SK-N-SH (cell line): ENCODE results near the gene TXNRD2. TPM values are rescaled to one million over a fixed set of nuclear protein-coding genes. Genes with fewer than 3 reads are reported as not detected.

ENCODE experiments used
- CTCF ChIA-PET: fragments of 300-600, 350-600 bp; formaldehyde crosslinking; extraction: SDS; loops from one replicate; lab custom pipeline; 2021; lab: Yijun Ruan, JAX
- POLR2A ChIA-PET: fragments of 350-600 bp; sonication (Branson Sonifier 250); formaldehyde crosslinking; extraction: SDS; loops from one replicate; lab custom pipeline; 2020; ENCODE audit warnings: antibody characterized with exemption, inconsistent platforms; lab: Yijun Ruan, JAX
- DNase-seq: peaks from one replicate; pipeline ENCODE4 v3.0.0; 2012
- H2AFZ ChIP-seq: fragments of 200-600 bp; sonication (generic); 2 replicates; pipeline ENCODE4 v1.8.1; 2016; ENCODE audit warnings: antibody characterized with exemption, mild to moderate bottlenecking, low read depth
- H3F3A ChIP-seq: fragments of 200-600 bp; sonication (generic); replicated peaks from 2 replicates; pipeline ENCODE3; 2016; ENCODE audit warnings: antibody characterized with exemption, mild to moderate bottlenecking; ENCODE audit not compliant: insufficient read depth
- H3K27ac ChIP-seq, 2 experiments: fragments of 200-500 bp in 1 of 2; fragments of 200-600 bp in 1 of 2; sonication (Bioruptor generic) in 1 of 2; sonication (generic), shearing (Covaris generic) in 1 of 2; 2 replicates each; pipeline versions ENCODE4 v1.5.1 to v1.6.1; 2014 to 2016; ENCODE audit warnings: low read depth in 2 of 2, inconsistent platforms in 1 of 2, low read length in 1 of 2, mild to moderate bottlenecking in 1 of 2, mixed read lengths in 1 of 2
- H3K27me3 ChIP-seq: fragments of 200-600 bp; sonication (generic), shearing (Covaris generic); 2 replicates; pipeline ENCODE4 v1.6.1; 2016; ENCODE audit warnings: mixed run types; ENCODE audit not compliant: insufficient read depth
- H3K36me3 ChIP-seq, 2 experiments: fragments of 200-500 bp in 1 of 2; fragments of 200-600 bp in 1 of 2; sonication (Bioruptor generic) in 1 of 2; sonication (generic) in 1 of 2; replicated peaks in 1 of 2; 2 replicates each; pipeline versions ENCODE3 to v1.5.1; 2014 to 2016; ENCODE audit warnings: low read length in 1 of 2, mild to moderate bottlenecking in 1 of 2; ENCODE audit not compliant: insufficient read depth in 2 of 2, control insufficient read depth in 1 of 2
- H3K4me1 ChIP-seq, 2 experiments: fragments of 200-500 bp in 1 of 2; fragments of 200-600 bp in 1 of 2; sonication (Bioruptor generic) in 1 of 2; sonication (generic), shearing (Covaris generic) in 1 of 2; 2 replicates each; pipeline versions ENCODE4 v1.5.1 to v1.6.1; 2014 to 2016; ENCODE audit warnings: low read depth in 1 of 2, low read length in 1 of 2, mixed run types in 1 of 2; ENCODE audit not compliant: insufficient read depth in 2 of 2, control insufficient read depth in 1 of 2
- H3K4me2 ChIP-seq: fragments of 200-600 bp; sonication (generic), shearing (Covaris generic); 2 replicates; pipeline ENCODE4 v1.6.1; 2017; ENCODE audit warnings: mixed run types
- H3K4me3 ChIP-seq, 2 experiments: fragments of 200-500 bp in 1 of 2; fragments of 200-600 bp in 1 of 2; sonication (Bioruptor generic) in 1 of 2; sonication (generic), shearing (Covaris generic) in 1 of 2; 2 replicates each; pipeline versions ENCODE4 v1.5.1 to v1.8.1; 2014 to 2016; ENCODE audit warnings: low read depth in 2 of 2, inconsistent platforms in 1 of 2, low read length in 1 of 2, mild to moderate bottlenecking in 1 of 2, mixed read lengths in 1 of 2, moderate library complexity in 1 of 2
- H3K79me2 ChIP-seq: fragments of 200-600 bp; sonication (generic); 2 replicates; pipeline ENCODE4 v1.8.1; 2017; ENCODE audit warnings: mild to moderate bottlenecking; ENCODE audit not compliant: insufficient read depth
- H3K9ac ChIP-seq: fragments of 200-600 bp; sonication (generic); 2 replicates; pipeline ENCODE4 v1.6.1; 2017; ENCODE audit warnings: mixed run types
- H3K9me2 ChIP-seq: fragments of 200-600 bp; sonication (generic); 2 replicates; pipeline ENCODE4 v1.6.1; 2017; ENCODE audit warnings: mixed run types
- H3K9me3 ChIP-seq: fragments of 200-600 bp; sonication (generic); 2 replicates; pipeline ENCODE4 v1.6.1; 2017; ENCODE audit warnings: mixed run types, mild to moderate bottlenecking, moderate library complexity
- H4K20me1 ChIP-seq: fragments of 200-600 bp; sonication (generic); 2 replicates; pipeline ENCODE4 v1.6.1; 2017; ENCODE audit warnings: mild to moderate bottlenecking, mixed run types; ENCODE audit not compliant: insufficient read depth
- CHD2 ChIP-seq: fragments of 150-350 bp; IDR thresholded peaks from 2 replicates; pipeline ENCODE4 v1.6.1; 2018; ENCODE audit warnings: low read length; ENCODE audit not compliant: partially characterized antibody
- ELF1 ChIP-seq: IDR thresholded peaks from 2 replicates; pipeline ENCODE4 v1.4.0; 2012
- FOSL2 ChIP-seq: IDR thresholded peaks from 2 replicates; pipeline ENCODE4 v1.4.0; 2012; ENCODE audit warnings: low read depth, mild to moderate bottlenecking, moderate library complexity, borderline replicate concordance
- FOXM1 ChIP-seq: IDR thresholded peaks from 2 replicates; pipeline ENCODE4 v1.4.0; 2012; ENCODE audit warnings: low read depth, mild to moderate bottlenecking
- JUND ChIP-seq: IDR thresholded peaks from 2 replicates; pipeline ENCODE4 v1.4.0; 2012
- MAX ChIP-seq: IDR thresholded peaks from 2 replicates; pipeline ENCODE4 v1.4.0; 2012; ENCODE audit warnings: low read depth
- MEF2A ChIP-seq: IDR thresholded peaks from 2 replicates; pipeline ENCODE4 v1.4.0; 2012; ENCODE audit warnings: low read depth, borderline replicate concordance
- NFIC ChIP-seq: IDR thresholded peaks from 2 replicates; pipeline ENCODE4 v1.4.0; 2012; ENCODE audit warnings: borderline replicate concordance
- PBX3 ChIP-seq: IDR thresholded peaks from 2 replicates; pipeline ENCODE4; 2012
- RAD21 ChIP-seq: IDR thresholded peaks from 2 replicates; pipeline ENCODE4 v1.6.1; 2012; ENCODE audit warnings: mild to moderate bottlenecking, low read length
- REST ChIP-seq: IDR thresholded peaks from 2 replicates; pipeline ENCODE4 v1.6.1; 2012; ENCODE audit warnings: mild to moderate bottlenecking, low read depth, low read length, moderate library complexity
- SIN3A ChIP-seq: IDR thresholded peaks from 2 replicates; pipeline ENCODE4 v1.6.1; 2012; ENCODE audit warnings: low read depth, mild to moderate bottlenecking, low read length, moderate library complexity, borderline replicate concordance
- SMC3 ChIP-seq: IDR thresholded peaks from 2 replicates; pipeline ENCODE4 v1.6.1; 2012; ENCODE audit warnings: low read depth, low read length, improper control_type of control experiment
- TAF1 ChIP-seq: IDR thresholded peaks from 2 replicates; pipeline ENCODE4 v1.6.1; 2012; ENCODE audit warnings: low read depth, mild to moderate bottlenecking, low read length, moderate library complexity, borderline replicate concordance
- TEAD4 ChIP-seq: IDR thresholded peaks from 2 replicates; pipeline ENCODE4 v1.4.0; 2012; ENCODE audit warnings: mild to moderate bottlenecking, borderline replicate concordance; ENCODE audit not compliant: insufficient read depth
- YY1 ChIP-seq: IDR thresholded peaks from 2 replicates; pipeline ENCODE4 v1.4.0; 2012; ENCODE audit warnings: low read depth, mild to moderate bottlenecking
- WGBS: methylation state at CpG from one replicate; pipeline ENCODE4 v1.1.6; 2017; ENCODE audit warnings: low lambda C conversion rate; 5-methylcytosine and 5-hydroxymethylcytosine counted together
- polyA plus RNA-seq, 3 experiments: library from polyadenylated mRNA; depleted of rRNA; stranded (reverse); fragments of >200 nt; gene quantifications; 2 replicates each; pipeline ENCODE4 v1.2.3, GENCODE V29; 2012
- TF ChIP-seq, protein P1 (sequence below): fragments of 200-600 bp; sonication (generic); IDR thresholded peaks from 2 replicates; pipeline ENCODE4 v1.6.1; 2017; ENCODE audit warnings: antibody characterized with exemption, mild to moderate bottlenecking, moderate library complexity
- TF ChIP-seq, protein P2 (sequence below): fragments of 150-350 bp; IDR thresholded peaks from 2 replicates; pipeline ENCODE4 v1.6.1; 2017; ENCODE audit warnings: antibody characterized with exemption, low read length, low read depth, borderline replicate concordance

The TXNRD2 gene
- polyA plus RNA-seq, 1 of the 3 experiments (the other 2 are of a cell fraction): 34.7 TPM

- ChIA-PET CTCF (interaction anchor here (2.5 to 11.4 kb wide), 2 partner anchors 8 to 188 kb away, joined by 15 to 297 read pairs; no protein-coding TSS in a partner anchor), POLR2A (no interaction called here)
- H3K36me3 ChIP-seq: peaks cover 14 to 37% of the 10 kb centered on the region in 2 experiments
- H3F3A ChIP-seq: no peaks in the 10 kb centered on the region
- H3K27me3 ChIP-seq: no peaks in the 10 kb centered on the region
- DNase-seq: no peak
- H2AFZ ChIP-seq: no peak overlapping the region
- H3K4me1 ChIP-seq: no peaks in the 10 kb centered on the region
- H3K4me2 ChIP-seq: no peak overlapping the region
- H3K9me2 ChIP-seq: no peaks in the 10 kb centered on the region
- TF ChIP-seq, protein P1, sequence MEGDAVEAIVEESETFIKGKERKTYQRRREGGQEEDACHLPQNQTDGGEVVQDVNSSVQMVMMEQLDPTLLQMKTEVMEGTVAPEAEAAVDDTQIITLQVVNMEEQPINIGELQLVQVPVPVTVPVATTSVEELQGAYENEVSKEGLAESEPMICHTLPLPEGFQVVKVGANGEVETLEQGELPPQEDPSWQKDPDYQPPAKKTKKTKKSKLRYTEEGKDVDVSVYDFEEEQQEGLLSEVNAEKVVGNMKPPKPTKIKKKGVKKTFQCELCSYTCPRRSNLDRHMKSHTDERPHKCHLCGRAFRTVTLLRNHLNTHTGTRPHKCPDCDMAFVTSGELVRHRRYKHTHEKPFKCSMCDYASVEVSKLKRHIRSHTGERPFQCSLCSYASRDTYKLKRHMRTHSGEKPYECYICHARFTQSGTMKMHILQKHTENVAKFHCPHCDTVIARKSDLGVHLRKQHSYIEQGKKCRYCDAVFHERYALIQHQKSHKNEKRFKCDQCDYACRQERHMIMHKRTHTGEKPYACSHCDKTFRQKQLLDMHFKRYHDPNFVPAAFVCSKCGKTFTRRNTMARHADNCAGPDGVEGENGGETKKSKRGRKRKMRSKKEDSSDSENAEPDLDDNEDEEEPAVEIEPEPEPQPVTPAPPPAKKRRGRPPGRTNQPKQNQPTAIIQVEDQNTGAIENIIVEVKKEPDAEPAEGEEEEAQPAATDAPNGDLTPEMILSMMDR: no peak
- no peak for TF ChIP-seq JUND
- no peak for TF ChIP-seq TEAD4
- no peak for TF ChIP-seq MAX
- no peak for TF ChIP-seq FOSL2
- TF ChIP-seq FOXM1: no peak
- no peak for TF ChIP-seq SMC3
- no peak for TF ChIP-seq NFIC
- TF ChIP-seq MEF2A: no peak
- TF ChIP-seq, protein P2, sequence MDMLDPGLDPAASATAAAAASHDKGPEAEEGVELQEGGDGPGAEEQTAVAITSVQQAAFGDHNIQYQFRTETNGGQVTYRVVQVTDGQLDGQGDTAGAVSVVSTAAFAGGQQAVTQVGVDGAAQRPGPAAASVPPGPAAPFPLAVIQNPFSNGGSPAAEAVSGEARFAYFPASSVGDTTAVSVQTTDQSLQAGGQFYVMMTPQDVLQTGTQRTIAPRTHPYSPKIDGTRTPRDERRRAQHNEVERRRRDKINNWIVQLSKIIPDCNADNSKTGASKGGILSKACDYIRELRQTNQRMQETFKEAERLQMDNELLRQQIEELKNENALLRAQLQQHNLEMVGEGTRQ: no peak
- no peak for TF ChIP-seq REST
- no peak for TF ChIP-seq ELF1
- TF ChIP-seq SIN3A: no peak
- no peak for TF ChIP-seq PBX3
- no peak for TF ChIP-seq CHD2
- no peak for TF ChIP-seq YY1
- no peak for TF ChIP-seq TAF1
- no peak for TF ChIP-seq RAD21
- TF ChIP-seq, all 33 proteins: peak for 0
- no peak overlapping the region for H3K4me3 ChIP-seq
- no peaks in the 10 kb centered on the region for H4K20me1 ChIP-seq
- WGBS: 84% methylated on average over 12 of the region's 23 CpGs
- H3K79me2 ChIP-seq: no peaks in the 10 kb centered on the region
- no peak overlapping the region for H3K9ac ChIP-seq
- no peaks in the 10 kb centered on the region for H3K9me3 ChIP-seq
- no peak overlapping the region for H3K27ac ChIP-seq
Observed at GRCh38 chr22:19918332-19919106, 23.1 kb downstream of the TXNRD2 start.
